HG02840 (cell line): ENCODE measurements around the gene NRP2.
A peak's percentile ranks its signal among the peaks of the same experiment; 100 is the strongest.

ENCODE experiments used
- ATAC-seq: cut with Tn5 transposase; IDR thresholded peaks from one replicate; pipeline ENCODE4 v1.9.1; 2021; ENCODE audit warnings: mild to moderate bottlenecking, moderate library complexity, moderate number of reproducible peaks; ENCODE audit not compliant: unreplicated experiment, low FRiP score

Gene NRP2, protein sequence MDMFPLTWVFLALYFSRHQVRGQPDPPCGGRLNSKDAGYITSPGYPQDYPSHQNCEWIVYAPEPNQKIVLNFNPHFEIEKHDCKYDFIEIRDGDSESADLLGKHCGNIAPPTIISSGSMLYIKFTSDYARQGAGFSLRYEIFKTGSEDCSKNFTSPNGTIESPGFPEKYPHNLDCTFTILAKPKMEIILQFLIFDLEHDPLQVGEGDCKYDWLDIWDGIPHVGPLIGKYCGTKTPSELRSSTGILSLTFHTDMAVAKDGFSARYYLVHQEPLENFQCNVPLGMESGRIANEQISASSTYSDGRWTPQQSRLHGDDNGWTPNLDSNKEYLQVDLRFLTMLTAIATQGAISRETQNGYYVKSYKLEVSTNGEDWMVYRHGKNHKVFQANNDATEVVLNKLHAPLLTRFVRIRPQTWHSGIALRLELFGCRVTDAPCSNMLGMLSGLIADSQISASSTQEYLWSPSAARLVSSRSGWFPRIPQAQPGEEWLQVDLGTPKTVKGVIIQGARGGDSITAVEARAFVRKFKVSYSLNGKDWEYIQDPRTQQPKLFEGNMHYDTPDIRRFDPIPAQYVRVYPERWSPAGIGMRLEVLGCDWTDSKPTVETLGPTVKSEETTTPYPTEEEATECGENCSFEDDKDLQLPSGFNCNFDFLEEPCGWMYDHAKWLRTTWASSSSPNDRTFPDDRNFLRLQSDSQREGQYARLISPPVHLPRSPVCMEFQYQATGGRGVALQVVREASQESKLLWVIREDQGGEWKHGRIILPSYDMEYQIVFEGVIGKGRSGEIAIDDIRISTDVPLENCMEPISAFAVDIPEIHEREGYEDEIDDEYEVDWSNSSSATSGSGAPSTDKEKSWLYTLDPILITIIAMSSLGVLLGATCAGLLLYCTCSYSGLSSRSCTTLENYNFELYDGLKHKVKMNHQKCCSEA

GRCh38 chr2:205682239-205682970 lies at the start of gene NRP2:
Gene NRP2, plus strand, starts transcription at chr2:205682501. Its CDS starts 790 bp downstream, at chr2:205683291.
- peak; percentile 75 for ATAC-seq

DNA sequence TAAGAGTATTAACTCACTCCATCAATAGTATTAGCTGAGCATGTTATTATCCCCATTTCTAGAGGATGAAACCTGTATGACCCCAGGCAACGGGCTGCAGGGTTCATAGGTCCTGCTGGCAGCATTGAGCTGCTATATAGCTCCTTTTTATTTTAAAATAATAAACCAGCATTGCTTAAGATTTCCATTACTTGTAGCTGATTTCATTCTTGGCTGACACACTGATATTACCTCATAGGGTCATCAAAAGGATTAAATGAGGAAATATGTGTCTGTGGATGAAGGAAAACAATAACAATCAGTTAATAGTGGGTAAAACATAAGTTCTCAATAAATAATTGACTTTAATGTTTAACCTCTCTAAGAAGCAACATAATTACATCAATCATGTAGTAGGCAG lies 48.3 kb upstream of the NRP2 start:
- no peak for ATAC-seq

GRCh38 chr2:205636549-205637319 lies 45.6 kb upstream of the NRP2 start:
- ATAC-seq, result no peak

DNA sequence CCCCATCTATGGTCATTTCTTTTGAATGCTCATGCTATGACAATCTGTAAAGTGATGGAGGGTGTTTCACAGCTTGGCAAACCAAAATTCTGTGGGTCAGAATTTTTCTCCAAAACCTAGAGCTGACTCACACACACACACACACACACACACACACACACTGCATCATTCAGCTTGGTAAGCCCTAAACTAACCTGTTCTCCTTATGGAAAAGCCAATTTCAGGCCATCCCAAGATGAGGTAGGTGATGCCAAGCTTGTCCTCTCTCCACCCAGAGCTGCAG lies 45.0 kb upstream of the NRP2 start:
- no peak for ATAC-seq

GRCh38 chr2:205637779-205638503 lies 44.4 kb upstream of the NRP2 start:
- ATAC-seq, result no peak

DNA sequence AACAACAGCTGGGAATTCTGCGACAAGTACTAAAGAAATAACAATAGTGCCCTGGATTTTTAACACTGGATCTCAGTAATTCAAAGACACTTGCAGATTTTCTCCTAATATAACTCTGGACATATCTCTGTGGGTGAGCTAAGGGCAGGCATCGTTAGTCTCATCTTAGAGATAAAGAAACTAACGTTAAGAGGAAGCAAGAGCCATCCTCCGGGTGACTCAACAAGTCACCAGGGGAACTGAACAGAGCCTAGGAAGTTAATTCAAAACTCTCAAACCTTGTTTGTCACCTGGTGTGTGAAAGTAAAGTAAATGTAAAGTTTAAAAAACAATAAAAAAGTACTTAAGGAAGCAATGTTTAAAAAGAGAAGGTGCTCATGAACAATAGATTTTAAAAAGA lies 41.6 kb upstream of the NRP2 start:
- ATAC-seq, result no peak

- no peak for ATAC-seq
These were observed 39.5 kb upstream of the NRP2 start for GRCh38 chr2:205642599-205643356.

DNA sequence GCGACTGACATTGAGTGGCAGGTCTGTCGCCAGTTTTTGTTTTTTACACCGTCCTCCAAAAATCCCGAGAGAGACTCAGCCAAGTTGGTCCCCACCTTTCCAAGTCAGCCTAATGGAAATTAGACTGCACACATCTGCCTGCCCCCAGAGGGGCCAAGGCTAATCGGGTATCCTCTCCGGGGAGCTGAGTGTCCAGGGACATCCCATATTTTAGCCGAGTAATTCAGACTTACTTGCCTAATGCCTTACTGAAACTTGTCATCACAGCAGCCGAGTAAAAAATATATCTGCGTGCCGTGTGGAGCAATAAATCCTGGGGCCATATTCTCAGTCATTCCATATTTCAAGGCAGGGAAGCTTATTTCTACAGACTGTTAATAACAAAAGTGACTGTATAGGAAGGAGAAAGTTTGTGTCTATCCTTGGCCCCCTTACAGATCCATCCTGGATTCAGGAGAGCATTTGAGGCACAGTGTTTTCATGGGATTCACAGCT lies 38.9 kb upstream of the NRP2 start:
- no peak for ATAC-seq

- ATAC-seq, result no peak
These were observed 38.3 kb upstream of the NRP2 start for GRCh38 chr2:205644018-205644417.

DNA sequence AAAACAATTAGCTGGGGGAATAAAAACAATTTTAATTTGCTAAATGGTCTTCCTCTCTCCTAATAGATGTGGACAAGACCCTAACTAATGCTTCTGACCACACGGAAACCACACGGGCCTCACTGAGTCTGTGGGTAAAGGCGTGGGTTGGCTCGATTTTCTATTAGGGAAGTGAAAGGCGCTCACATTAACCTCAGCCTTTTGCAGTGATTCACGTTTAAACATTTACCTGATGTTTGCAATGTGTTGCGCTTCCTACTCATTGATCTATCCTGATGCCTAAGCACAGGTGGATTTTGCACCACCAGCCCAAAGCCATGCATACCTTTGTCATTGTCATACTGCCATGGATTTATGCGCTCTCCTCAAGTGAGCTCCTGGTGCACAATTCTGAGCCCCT lies 35.6 kb upstream of the NRP2 start:
- peak; percentile 99 for ATAC-seq

DNA sequence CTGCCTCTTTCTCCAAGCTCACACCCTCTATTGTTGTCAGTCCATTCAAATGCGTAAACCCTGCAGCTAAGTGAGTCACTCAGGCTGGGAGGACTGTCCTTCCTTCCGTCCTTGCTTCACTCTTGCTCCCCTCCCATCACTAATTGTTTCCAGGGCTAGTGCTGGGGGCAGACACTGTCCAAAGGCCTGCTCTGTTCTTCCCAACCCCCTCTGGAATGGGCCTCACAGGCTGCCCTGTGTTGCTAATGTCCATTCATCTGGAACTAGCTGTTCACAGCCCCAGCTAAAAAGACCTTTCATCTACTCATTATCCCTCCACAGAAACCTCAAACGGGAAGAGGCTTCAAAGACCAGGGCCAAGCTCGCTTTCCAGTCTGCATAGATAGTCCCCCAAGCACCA lies 31.9 kb upstream of the NRP2 start:
- no peak for ATAC-seq

GRCh38 chr2:205650931-205651330 lies 31.4 kb upstream of the NRP2 start:
- ATAC-seq, result no peak

DNA sequence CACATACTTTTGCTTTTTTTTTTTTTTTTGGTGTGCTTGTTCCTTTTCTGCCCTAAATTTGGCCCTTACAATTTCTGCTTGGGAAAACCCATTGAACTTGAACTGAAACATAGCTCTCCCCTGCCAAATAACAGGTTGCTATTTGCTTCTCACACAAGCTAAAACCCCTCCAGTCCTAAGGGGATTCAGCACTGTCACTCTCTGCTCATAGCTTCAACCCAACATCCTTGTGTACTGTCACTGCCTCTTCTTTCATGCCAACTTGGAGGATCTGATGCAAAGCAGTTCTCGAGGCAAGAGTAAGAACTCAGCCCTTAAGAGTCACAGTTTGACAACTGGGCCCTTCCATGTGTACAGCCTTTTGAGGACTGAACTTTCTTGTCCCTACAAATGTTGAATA lies 30.6 kb upstream of the NRP2 start:
- ATAC-seq, result no peak

DNA sequence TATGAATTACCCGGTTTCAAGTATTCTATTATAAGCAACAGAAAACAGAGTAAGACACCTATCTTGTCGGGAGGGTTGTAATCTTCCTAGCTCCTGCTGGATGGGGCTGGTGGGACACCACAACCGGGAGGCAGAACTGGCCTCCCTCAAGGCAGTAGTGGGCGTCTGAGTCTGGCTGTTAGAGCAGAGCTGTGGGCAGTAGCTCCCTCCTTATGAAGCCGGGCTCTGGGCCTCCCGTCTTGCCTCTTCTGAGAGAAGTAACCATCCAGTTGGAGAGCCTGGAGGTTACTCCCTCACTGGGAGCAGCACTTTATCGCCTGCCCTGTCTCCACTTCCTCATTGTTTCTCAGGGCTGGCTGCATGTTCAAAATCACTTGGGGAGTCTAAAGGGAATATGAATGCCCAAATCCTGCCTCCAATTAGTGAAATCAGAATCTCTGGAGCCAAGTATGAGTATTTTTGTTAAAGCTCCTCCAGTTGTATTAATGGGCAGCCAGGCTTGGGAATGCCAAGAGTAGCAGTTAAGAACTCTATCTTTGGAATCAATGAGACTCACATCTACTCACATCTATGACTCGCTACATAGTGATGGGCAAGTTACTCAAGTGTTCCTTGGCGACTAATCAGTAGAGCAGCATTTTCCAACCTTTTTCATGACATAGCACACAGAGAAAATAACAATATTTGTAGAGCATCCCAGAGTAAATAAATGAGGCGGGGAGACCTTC lies 27.3 kb upstream of the NRP2 start:
- no peak for ATAC-seq

- ATAC-seq, result no peak
These were observed 26.4 kb upstream of the NRP2 start for GRCh38 chr2:205655779-205656456.

DNA sequence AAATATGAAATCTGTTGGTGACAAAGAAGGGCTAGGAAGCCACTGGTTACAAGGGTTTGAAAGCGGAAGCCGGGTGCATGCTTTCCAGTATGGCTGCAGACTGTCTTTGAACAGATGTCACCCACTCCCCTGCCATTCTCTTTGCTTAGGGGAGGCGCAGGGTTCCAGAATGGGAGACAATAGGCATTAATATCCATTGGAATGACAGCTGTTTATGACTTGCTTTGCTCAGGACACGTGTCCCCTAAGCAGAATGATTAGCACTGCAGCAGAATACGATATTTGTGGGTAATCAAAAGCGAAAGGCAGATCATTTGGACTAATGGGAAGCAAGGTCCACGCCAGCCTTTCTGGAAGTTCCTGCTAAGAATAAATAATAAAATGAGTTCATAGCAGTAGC lies 25.8 kb upstream of the NRP2 start:
- ATAC-seq, result no peak

DNA sequence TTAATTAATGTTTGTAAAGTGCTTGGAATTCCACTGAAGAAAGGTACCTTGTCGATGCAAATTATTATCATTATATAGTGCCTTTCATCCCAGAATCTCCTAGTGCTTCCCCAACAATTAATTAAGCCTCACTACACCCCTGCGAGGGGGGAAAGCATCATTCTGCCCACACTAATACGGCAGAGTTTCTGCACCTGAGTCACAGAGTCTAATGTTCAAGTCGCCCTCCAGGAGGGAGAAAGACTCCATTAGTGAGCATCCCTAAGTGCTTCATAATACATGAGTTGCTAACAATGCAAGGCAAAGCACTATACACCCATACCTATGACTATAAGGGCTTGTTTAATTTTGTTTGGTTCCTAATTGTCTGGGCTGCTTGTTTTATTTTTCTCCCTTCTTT lies 25.4 kb upstream of the NRP2 start:
- no peak for ATAC-seq

GRCh38 chr2:205657579-205657978 lies 24.7 kb upstream of the NRP2 start:
- no peak for ATAC-seq
